WTC11 (cell line): ENCODE measurements around the gene NHS.

Source experiments
- ATF3 ChIP-seq: sonication (generic); formaldehyde crosslinking; conservative IDR thresholded peaks from 2 replicates; pipeline ENCODE4 v1.8.1; 2022; ENCODE audit warnings: mild to moderate bottlenecking, missing genetic modification reagents
- ATF6 ChIP-seq: sonication (generic); formaldehyde crosslinking; IDR thresholded peaks from 2 replicates; pipeline ENCODE4 v1.8.1; 2023; ENCODE audit warnings: mild to moderate bottlenecking, missing genetic modification reagents
- E2F1 ChIP-seq: sonication (generic); formaldehyde crosslinking; IDR thresholded peaks from 2 replicates; pipeline ENCODE4 v1.8.0; 2022; ENCODE audit warnings: mild to moderate bottlenecking, missing genetic modification reagents
- ELF4 ChIP-seq: sonication (generic); formaldehyde crosslinking; IDR thresholded peaks from 2 replicates; pipeline ENCODE4 v1.8.1; 2022; ENCODE audit warnings: low read depth, mild to moderate bottlenecking, moderate library complexity, missing genetic modification reagents
- ETV6 ChIP-seq: sonication (generic); formaldehyde crosslinking; IDR thresholded peaks from 2 replicates; pipeline ENCODE4 v1.8.1; 2022; ENCODE audit warnings: mild to moderate bottlenecking, missing genetic modification reagents
- NFYB ChIP-seq: sonication (generic); formaldehyde crosslinking; conservative IDR thresholded peaks from 2 replicates; pipeline ENCODE4 v1.8.0; 2022; ENCODE audit warnings: low read depth, missing genetic modification reagents
- NR2C2 ChIP-seq: sonication (generic); formaldehyde crosslinking; IDR thresholded peaks from 2 replicates; pipeline ENCODE4 v1.8.0; 2022; ENCODE audit warnings: mild to moderate bottlenecking, missing genetic modification reagents
- SP1 ChIP-seq: sonication (generic); formaldehyde crosslinking; conservative IDR thresholded peaks from 2 replicates; pipeline ENCODE4 v1.8.1; 2022; ENCODE audit warnings: missing genetic modification reagents
- TCF7 ChIP-seq: sonication (generic); formaldehyde crosslinking; IDR thresholded peaks from 2 replicates; pipeline ENCODE4 v1.8.0; 2022; ENCODE audit warnings: mild to moderate bottlenecking, low read depth, missing genetic modification reagents, moderate library complexity
- ZNF317 ChIP-seq: sonication (generic); formaldehyde crosslinking; IDR thresholded peaks from 2 replicates; pipeline ENCODE4 v1.8.1; 2023; ENCODE audit warnings: low read depth, mild to moderate bottlenecking, moderate library complexity, missing genetic modification reagents, borderline replicate concordance
- ZNF416 ChIP-seq: fragments of 250-450 bp; sonication (Bioruptor Pico); IDR thresholded peaks from 2 replicates; pipeline ENCODE4 v1.9.0; 2021; ENCODE audit warnings: mild to moderate bottlenecking, inconsistent platforms
- ZSCAN18 ChIP-seq: fragments of 250-450 bp; sonication (Bioruptor Pico); IDR thresholded peaks from 2 replicates; pipeline ENCODE4 v2.1.2; 2022; ENCODE audit warnings: mild to moderate bottlenecking, moderate library complexity
- TF ChIP-seq, protein P1 (sequence below): fragments of 200-600 bp; IDR thresholded peaks from 2 replicates; pipeline ENCODE4 v1.8.0; 2022; ENCODE audit warnings: antibody characterized with exemption
- TF ChIP-seq, protein P2 (sequence below): sonication (generic); formaldehyde crosslinking; IDR thresholded peaks from 2 replicates; pipeline ENCODE4 v1.8.1; 2022; ENCODE audit warnings: mild to moderate bottlenecking, moderate library complexity, missing genetic modification reagents

DNA sequence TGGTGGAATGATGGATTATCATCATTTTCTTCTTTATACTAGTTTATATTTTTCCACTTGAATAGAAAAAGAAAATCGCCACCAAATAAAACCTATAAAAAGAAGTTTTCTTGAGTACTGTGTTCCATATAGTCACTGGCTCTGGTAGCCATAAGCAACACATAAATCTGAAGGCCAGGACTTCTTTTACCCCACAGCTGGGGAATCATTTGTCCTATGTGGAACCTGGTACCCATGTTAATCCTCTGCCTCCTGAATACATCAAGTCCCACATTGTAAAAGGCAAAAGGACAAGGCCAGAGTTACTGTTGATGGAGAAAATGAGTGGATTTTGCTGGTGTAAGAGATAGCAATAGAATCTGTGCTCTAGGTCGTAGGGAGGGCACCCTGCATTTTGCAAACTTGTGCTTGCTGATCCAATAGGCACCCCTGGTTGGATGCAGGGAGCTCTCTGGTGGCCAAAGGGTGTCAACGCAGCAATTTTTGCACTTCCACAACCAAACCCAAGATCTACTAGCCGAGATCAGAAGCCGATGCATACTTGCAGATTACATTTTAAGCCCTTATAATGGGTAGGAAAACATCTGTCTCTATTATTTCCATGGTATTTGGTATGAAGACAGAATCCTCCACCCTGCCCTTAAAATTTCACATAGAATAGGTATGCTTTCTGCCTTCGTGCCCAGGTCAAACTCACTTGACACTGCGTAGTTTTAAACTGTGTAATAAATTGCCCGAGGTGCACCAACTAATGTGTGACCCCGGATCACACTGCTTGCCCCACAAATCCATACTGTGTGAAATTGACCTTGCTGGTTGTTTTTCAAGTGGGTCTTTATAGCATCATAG lies 216.1 kb downstream of the NHS start:
- TF ChIP-seq, protein P1, sequence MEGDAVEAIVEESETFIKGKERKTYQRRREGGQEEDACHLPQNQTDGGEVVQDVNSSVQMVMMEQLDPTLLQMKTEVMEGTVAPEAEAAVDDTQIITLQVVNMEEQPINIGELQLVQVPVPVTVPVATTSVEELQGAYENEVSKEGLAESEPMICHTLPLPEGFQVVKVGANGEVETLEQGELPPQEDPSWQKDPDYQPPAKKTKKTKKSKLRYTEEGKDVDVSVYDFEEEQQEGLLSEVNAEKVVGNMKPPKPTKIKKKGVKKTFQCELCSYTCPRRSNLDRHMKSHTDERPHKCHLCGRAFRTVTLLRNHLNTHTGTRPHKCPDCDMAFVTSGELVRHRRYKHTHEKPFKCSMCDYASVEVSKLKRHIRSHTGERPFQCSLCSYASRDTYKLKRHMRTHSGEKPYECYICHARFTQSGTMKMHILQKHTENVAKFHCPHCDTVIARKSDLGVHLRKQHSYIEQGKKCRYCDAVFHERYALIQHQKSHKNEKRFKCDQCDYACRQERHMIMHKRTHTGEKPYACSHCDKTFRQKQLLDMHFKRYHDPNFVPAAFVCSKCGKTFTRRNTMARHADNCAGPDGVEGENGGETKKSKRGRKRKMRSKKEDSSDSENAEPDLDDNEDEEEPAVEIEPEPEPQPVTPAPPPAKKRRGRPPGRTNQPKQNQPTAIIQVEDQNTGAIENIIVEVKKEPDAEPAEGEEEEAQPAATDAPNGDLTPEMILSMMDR = no peak
- TF ChIP-seq ETV6 (CRISPR knock-in tag) = no peak
- no peak for TF ChIP-seq ATF6
- TF ChIP-seq ZNF317 = no peak
- TF ChIP-seq ATF3 (CRISPR knock-in tag) = no peak
- TF ChIP-seq ELF4 (CRISPR knock-in tag) = no peak
- no peak for TF ChIP-seq E2F1 (CRISPR knock-in tag)
- no peak for TF ChIP-seq ZNF416
- TF ChIP-seq, protein P2, sequence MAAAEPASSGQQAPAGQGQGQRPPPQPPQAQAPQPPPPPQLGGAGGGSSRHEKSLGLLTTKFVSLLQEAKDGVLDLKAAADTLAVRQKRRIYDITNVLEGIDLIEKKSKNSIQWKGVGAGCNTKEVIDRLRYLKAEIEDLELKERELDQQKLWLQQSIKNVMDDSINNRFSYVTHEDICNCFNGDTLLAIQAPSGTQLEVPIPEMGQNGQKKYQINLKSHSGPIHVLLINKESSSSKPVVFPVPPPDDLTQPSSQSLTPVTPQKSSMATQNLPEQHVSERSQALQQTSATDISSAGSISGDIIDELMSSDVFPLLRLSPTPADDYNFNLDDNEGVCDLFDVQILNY (CRISPR knock-in tag) = no peak
- TF ChIP-seq ZSCAN18 (CRISPR knock-in tag) = no peak
- TF ChIP-seq NFYB (CRISPR knock-in tag) = no peak
- no peak for TF ChIP-seq SP1 (CRISPR knock-in tag)
- TF ChIP-seq TCF7 (CRISPR knock-in tag) = no peak
- TF ChIP-seq NR2C2 (CRISPR knock-in tag) = no peak
